Measurements from ENCODE around the gene CALD1.

Gene CALD1

DNA sequence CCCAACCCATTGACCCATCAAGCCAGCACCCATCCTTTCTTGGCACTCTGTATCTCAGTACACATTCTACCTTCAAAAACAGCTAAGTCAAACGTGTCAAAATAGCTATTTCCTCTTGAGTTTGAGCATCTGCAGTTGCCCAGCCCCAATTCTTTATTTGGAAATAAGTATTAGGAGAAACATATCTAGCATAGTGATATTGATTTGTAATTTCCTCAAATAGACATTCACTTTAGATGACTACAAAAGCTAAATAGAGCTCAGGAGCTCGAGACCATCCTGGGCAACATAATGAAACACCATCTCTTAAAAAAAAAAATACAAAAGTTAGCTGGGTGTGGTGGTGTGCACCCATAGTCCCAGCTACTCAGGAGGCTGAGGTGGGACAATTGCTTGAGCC, 147.6 kb downstream of the CALD1 start:
- Histone ChIP-seq H3K9ac (ENCODE audit: low read depth, low read length) (no peak overlapping the region), H3K36me3 (ENCODE audit: insufficient read depth, low read length) (no peaks in the 10 kb centered on the region), H3K27me3 (ENCODE audit: insufficient read depth, low read length, poor library complexity) (no peaks in the 10 kb centered on the region), H3K9me3 (ENCODE audit: insufficient read depth, low read length, severe bottlenecking) (no peaks in the 10 kb centered on the region), H3K4me2 (ENCODE audit: insufficient read depth, low read length) (no peak overlapping the region), H4K20me1 (ENCODE audit: insufficient read depth, low read length) (no peaks in the 10 kb centered on the region), H2AFZ (ENCODE audit: low read depth, low read length) (no peak overlapping the region), H3K4me1 (ENCODE audit: insufficient read depth, low read length) (no peaks in the 10 kb centered on the region), H3K4me3 (ENCODE audit: low read depth in 1 of 2, low read length in 2 of 2) (no peak overlapping the region), H3K79me2 (ENCODE audit: insufficient read depth, low read length) (no peaks in the 10 kb centered on the region), H3K27ac (ENCODE audit: low read length) (no peak overlapping the region)
- TF ChIP-seq, protein P1, sequence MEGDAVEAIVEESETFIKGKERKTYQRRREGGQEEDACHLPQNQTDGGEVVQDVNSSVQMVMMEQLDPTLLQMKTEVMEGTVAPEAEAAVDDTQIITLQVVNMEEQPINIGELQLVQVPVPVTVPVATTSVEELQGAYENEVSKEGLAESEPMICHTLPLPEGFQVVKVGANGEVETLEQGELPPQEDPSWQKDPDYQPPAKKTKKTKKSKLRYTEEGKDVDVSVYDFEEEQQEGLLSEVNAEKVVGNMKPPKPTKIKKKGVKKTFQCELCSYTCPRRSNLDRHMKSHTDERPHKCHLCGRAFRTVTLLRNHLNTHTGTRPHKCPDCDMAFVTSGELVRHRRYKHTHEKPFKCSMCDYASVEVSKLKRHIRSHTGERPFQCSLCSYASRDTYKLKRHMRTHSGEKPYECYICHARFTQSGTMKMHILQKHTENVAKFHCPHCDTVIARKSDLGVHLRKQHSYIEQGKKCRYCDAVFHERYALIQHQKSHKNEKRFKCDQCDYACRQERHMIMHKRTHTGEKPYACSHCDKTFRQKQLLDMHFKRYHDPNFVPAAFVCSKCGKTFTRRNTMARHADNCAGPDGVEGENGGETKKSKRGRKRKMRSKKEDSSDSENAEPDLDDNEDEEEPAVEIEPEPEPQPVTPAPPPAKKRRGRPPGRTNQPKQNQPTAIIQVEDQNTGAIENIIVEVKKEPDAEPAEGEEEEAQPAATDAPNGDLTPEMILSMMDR (IDR thresholded peaks at IDR 0.05; ENCODE audit: borderline replicate concordance, extremely low read depth, low read length, poor library complexity, severe bottlenecking) = no peak
- TF ChIP-seq EZH2 (IDR thresholded peaks at IDR 0.05; ENCODE audit: borderline replicate concordance, low read depth, low read length, severe bottlenecking) = no peak
- DNase-seq (no peak), ATAC-seq (ENCODE audit: insufficient read depth, low read depth) (no peak)

DNA sequence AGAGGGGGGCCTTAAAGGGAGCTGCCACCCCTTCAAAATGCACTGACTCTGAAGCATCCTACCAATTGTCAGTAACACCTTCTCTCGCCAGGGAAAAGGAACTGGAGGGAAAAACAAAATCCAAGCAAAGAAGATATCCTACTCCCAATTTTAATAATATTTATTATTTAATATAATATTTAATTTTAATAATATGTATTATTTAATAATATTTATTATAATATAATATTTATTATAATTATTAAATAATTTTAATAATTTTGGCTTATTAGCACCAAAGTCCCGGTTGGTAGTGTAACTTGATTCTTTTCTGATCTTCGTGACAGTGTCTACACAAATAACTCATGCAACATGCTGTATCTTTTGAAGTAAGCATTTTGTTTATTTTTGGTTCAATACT, 148.3 kb downstream of the CALD1 start:
- Histone ChIP-seq H3K4me3 (ENCODE audit: low read depth in 1 of 2, low read length in 2 of 2) (no peak overlapping the region), H3K4me2 (ENCODE audit: insufficient read depth, low read length) (no peak overlapping the region), H3K79me2 (ENCODE audit: insufficient read depth, low read length) (no peaks in the 10 kb centered on the region), H3K27ac (ENCODE audit: low read length) (no peak overlapping the region), H3K27me3 (ENCODE audit: insufficient read depth, low read length, poor library complexity) (no peaks in the 10 kb centered on the region), H3K9me3 (ENCODE audit: insufficient read depth, low read length, severe bottlenecking) (no peaks in the 10 kb centered on the region), H3K36me3 (ENCODE audit: insufficient read depth, low read length) (no peaks in the 10 kb centered on the region), H3K4me1 (ENCODE audit: insufficient read depth, low read length) (no peaks in the 10 kb centered on the region), H2AFZ (ENCODE audit: low read depth, low read length) (no peak overlapping the region), H4K20me1 (ENCODE audit: insufficient read depth, low read length) (no peaks in the 10 kb centered on the region), H3K9ac (ENCODE audit: low read depth, low read length) (no peak overlapping the region)
- DNase-seq (no peak), ATAC-seq (ENCODE audit: insufficient read depth, low read depth) (no peak)
- TF ChIP-seq EZH2 (IDR thresholded peaks at IDR 0.05; ENCODE audit: borderline replicate concordance, low read depth, low read length, severe bottlenecking) = no peak
- TF ChIP-seq, protein P1 (IDR thresholded peaks at IDR 0.05; ENCODE audit: borderline replicate concordance, extremely low read depth, low read length, poor library complexity, severe bottlenecking) = no peak

DNA sequence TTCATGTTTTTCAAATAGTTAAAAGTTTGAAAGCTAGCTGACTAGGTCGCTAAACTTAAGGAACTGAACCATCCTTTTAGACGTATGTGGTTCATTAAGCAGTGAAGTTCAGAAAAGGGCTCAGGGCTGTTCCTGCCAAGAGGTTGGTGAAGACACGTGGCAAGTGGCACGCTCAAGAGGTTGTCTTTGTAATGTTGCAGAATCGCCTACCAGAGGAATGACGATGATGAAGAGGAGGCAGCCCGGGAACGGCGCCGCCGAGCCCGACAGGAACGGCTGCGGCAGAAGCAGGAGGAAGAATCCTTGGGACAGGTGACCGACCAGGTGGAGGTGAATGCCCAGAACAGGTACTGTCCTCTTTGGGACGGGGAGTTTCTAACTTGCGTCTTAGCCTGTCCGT, 149.1 kb downstream of the CALD1 start:
- Histone ChIP-seq H3K4me1 (ENCODE audit: insufficient read depth, low read length) (no peaks in the 10 kb centered on the region), H3K79me2 (ENCODE audit: insufficient read depth, low read length) (no peaks in the 10 kb centered on the region), H3K36me3 (ENCODE audit: insufficient read depth, low read length) (no peaks in the 10 kb centered on the region), H3K4me2 (ENCODE audit: insufficient read depth, low read length) (no peak overlapping the region), H4K20me1 (ENCODE audit: insufficient read depth, low read length) (no peaks in the 10 kb centered on the region), H3K9ac (ENCODE audit: low read depth, low read length) (no peak overlapping the region), H3K27ac (ENCODE audit: low read length) (no peak overlapping the region), H3K9me3 (ENCODE audit: insufficient read depth, low read length, severe bottlenecking) (no peaks in the 10 kb centered on the region), H3K4me3 (ENCODE audit: low read depth in 1 of 2, low read length in 2 of 2) (no peak overlapping the region), H2AFZ (ENCODE audit: low read depth, low read length) (no peak overlapping the region), H3K27me3 (ENCODE audit: insufficient read depth, low read length, poor library complexity) (no peaks in the 10 kb centered on the region)
- ATAC-seq (ENCODE audit: insufficient read depth, low read depth) (no peak), DNase-seq (no peak)
- TF ChIP-seq, protein P1 (IDR thresholded peaks at IDR 0.05; ENCODE audit: borderline replicate concordance, extremely low read depth, low read length, poor library complexity, severe bottlenecking) = no peak
- no peak for TF ChIP-seq EZH2 (IDR thresholded peaks at IDR 0.05; ENCODE audit: borderline replicate concordance, low read depth, low read length, severe bottlenecking)

DNA sequence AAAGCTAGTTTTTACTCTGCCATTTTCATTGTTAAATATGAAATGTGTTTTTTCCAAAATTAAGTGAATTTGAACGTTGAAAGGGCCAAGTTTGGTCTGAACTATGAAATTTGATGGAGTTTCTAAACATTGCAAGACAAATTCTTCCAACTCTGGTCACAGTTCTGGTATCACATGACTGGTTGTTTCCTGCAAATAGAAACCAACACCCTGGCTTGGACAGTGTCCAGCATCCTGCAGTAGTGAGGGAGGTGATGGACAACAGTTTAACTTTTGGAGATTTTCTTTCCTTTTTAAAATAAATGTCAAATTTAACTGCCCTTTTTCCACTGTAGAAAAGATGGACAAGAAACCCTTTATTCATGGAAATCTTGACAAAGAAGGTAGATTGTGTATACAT, 152.1 kb downstream of the CALD1 start:
- H2AFZ ChIP-seq (ENCODE audit: low read depth, low read length) = no peak overlapping the region
- no peak overlapping the region for H3K4me3 ChIP-seq (ENCODE audit: low read depth in 1 of 2, low read length in 2 of 2)
- no peaks in the 10 kb centered on the region for H3K9me3 ChIP-seq (ENCODE audit: insufficient read depth, low read length, severe bottlenecking)
- no peaks in the 10 kb centered on the region for H4K20me1 ChIP-seq (ENCODE audit: insufficient read depth, low read length)
- H3K4me2 ChIP-seq (ENCODE audit: insufficient read depth, low read length) = no peak overlapping the region
- H3K27ac ChIP-seq (ENCODE audit: low read length) = no peak overlapping the region
- H3K9ac ChIP-seq (ENCODE audit: low read depth, low read length) = no peak overlapping the region
- no peaks in the 10 kb centered on the region for H3K4me1 ChIP-seq (ENCODE audit: insufficient read depth, low read length)
- ATAC-seq (ENCODE audit: insufficient read depth, low read depth) (no peak), DNase-seq (no peak)
- H3K79me2 ChIP-seq (ENCODE audit: insufficient read depth, low read length) = no peaks in the 10 kb centered on the region
- TF ChIP-seq, protein P1 (IDR thresholded peaks at IDR 0.05; ENCODE audit: borderline replicate concordance, extremely low read depth, low read length, poor library complexity, severe bottlenecking) = no peak
- no peak for TF ChIP-seq EZH2 (IDR thresholded peaks at IDR 0.05; ENCODE audit: borderline replicate concordance, low read depth, low read length, severe bottlenecking)
- H3K27me3 ChIP-seq (ENCODE audit: insufficient read depth, low read length, poor library complexity) = no peaks in the 10 kb centered on the region
- H3K36me3 ChIP-seq (ENCODE audit: insufficient read depth, low read length) = no peaks in the 10 kb centered on the region

Measured in DND-41 (cell line).